ENCODE data around the gene PDCD7.
"Not testable (repeated sequence)": the region's sequence is repeated elsewhere in the genome, so short reads cannot be mapped to it uniquely, and the experiment has no call there.

Gene PDCD7, protein sequence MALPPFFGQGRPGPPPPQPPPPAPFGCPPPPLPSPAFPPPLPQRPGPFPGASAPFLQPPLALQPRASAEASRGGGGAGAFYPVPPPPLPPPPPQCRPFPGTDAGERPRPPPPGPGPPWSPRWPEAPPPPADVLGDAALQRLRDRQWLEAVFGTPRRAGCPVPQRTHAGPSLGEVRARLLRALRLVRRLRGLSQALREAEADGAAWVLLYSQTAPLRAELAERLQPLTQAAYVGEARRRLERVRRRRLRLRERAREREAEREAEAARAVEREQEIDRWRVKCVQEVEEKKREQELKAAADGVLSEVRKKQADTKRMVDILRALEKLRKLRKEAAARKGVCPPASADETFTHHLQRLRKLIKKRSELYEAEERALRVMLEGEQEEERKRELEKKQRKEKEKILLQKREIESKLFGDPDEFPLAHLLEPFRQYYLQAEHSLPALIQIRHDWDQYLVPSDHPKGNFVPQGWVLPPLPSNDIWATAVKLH

GRCh38 chr15:65133548-65134200 lies at the start of gene PDCD7:
Gene PDCD7 (minus strand): TSS chr15:65133808. CDS start chr15:65133781, 27 bp downstream.
- H3K4me3 ChIP-seq (ENCODE audit: low read length) = peak within 1 kb of the TSS; percentile 84
- peak; percentile 92 for DNase-seq (ENCODE audit: low read depth)
- TF ChIP-seq, protein P1, sequence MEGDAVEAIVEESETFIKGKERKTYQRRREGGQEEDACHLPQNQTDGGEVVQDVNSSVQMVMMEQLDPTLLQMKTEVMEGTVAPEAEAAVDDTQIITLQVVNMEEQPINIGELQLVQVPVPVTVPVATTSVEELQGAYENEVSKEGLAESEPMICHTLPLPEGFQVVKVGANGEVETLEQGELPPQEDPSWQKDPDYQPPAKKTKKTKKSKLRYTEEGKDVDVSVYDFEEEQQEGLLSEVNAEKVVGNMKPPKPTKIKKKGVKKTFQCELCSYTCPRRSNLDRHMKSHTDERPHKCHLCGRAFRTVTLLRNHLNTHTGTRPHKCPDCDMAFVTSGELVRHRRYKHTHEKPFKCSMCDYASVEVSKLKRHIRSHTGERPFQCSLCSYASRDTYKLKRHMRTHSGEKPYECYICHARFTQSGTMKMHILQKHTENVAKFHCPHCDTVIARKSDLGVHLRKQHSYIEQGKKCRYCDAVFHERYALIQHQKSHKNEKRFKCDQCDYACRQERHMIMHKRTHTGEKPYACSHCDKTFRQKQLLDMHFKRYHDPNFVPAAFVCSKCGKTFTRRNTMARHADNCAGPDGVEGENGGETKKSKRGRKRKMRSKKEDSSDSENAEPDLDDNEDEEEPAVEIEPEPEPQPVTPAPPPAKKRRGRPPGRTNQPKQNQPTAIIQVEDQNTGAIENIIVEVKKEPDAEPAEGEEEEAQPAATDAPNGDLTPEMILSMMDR (IDR thresholded peaks at IDR 0.05; ENCODE audit: insufficient read depth, low read depth, low read length, missing control alignments) = no peak

GRCh38 chr15:65182538-65182937 lies 48.9 kb upstream of the PDCD7 start:
- H3K4me3 ChIP-seq (ENCODE audit: low read length) = no peak overlapping the region
- TF ChIP-seq, protein P1 (IDR thresholded peaks at IDR 0.05; ENCODE audit: insufficient read depth, low read depth, low read length, missing control alignments) = no peak
- DNase-seq (ENCODE audit: low read depth) = no peak

DNA sequence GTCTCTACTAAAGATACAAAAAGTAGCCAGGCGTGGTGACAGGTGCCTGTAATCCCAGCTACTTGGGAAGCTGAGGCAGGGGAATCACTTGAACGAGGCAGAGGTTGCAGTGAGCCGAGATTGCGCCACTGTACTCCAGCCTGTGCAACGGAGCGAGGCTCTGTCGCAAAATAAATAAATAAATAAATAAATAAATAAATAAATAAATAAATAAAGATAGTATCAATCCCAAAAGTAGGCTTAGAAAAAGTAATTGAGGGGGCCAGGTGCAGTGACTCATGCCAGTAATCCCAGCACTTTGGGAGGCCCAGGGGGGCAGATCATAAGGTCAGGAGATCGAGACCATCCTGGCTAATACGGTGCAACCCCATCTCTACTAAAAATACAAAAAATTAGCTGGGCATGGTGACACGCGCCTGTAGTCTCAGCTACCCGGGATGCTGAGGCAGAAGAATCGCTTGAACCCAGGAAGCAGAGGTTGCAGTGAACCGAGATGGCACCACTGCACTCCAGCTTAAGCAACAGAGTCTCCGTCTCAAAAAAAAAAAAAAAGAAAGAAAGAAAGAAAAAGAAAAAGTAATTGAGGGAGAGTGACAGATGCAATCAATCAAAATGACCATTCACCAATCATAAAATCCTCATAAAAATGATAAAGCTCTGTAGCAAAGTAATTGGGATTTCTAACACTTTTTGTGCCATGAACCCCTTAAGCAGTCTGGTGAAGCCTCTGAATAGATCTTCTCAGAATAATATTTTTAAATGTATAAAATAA lies 48.2 kb upstream of the PDCD7 start:
- DNase-seq (ENCODE audit: low read depth); H3K4me3 ChIP-seq (ENCODE audit: low read length): not testable (repeated sequence)

DNA sequence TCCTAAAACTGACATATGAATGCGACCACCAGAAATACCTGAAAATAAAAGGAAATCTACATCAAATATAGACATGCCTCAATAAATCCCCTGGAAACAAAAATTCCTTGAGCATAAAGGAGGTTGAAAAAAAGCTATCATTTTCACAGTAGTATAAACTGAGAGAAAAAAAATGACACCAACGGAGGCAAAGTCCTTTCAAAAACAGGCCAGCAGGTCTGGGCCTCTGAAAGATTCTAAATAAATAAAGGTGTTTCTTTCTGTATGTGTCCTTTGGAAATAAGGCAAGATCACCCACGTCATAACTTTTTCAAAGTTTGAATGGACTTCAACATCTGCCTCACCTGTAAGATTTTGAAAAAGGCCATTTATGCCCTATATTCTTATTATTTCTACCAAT lies 46.6 kb upstream of the PDCD7 start:
- DNase-seq (ENCODE audit: low read depth) = no peak
- TF ChIP-seq, protein P1 (IDR thresholded peaks at IDR 0.05; ENCODE audit: insufficient read depth, low read depth, low read length, missing control alignments) = no peak
- H3K4me3 ChIP-seq (ENCODE audit: low read length) = no peak overlapping the region

DNA sequence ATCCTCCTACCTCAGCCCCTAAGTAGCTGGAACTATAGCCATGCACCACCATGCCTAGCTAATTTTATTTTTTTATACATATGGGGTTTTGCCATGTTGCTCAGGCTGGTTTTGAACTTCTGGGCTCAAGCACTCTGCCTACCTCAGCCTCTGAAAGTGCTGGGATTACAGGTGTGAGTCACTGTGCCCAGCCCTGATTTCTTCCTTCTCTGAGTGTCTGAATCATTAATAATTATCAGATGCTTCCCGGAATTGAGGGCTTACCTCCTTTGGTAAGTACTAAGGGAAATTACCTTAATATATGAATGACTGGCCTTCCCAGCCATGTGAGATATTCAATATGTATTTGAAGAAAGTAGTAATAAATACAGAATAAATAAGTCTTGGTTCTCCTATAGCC lies 44.3 kb upstream of the PDCD7 start:
- H3K4me3 ChIP-seq (ENCODE audit: low read length) = no peak overlapping the region

GRCh38 chr15:65176056-65176455 lies 42.4 kb upstream of the PDCD7 start:
- TF ChIP-seq, protein P1 (IDR thresholded peaks at IDR 0.05; ENCODE audit: insufficient read depth, low read depth, low read length, missing control alignments) = no peak
- no peak overlapping the region for H3K4me3 ChIP-seq (ENCODE audit: low read length)
- DNase-seq (ENCODE audit: low read depth) = no peak

More for the DNA sequence above, 44.3 kb upstream of the PDCD7 start:
- TF ChIP-seq, protein P1 (IDR thresholded peaks at IDR 0.05; ENCODE audit: insufficient read depth, low read depth, low read length, missing control alignments) = no peak
- peak; percentile 89 for DNase-seq (ENCODE audit: low read depth)

GRCh38 chr15:65175511-65175910 lies 41.9 kb upstream of the PDCD7 start:
- TF ChIP-seq, protein P1 (IDR thresholded peaks at IDR 0.05; ENCODE audit: insufficient read depth, low read depth, low read length, missing control alignments) = no peak
- DNase-seq (ENCODE audit: low read depth) = no peak
- H3K4me3 ChIP-seq (ENCODE audit: low read length) = no peak overlapping the region
